ENCODE results near the gene USP34. TPM values are rescaled to one million over a fixed set of nuclear protein-coding genes. Genes with fewer than 3 reads are reported as not detected.

Gene USP34
- total and polyA plus RNA-seq, 7 experiments from 2014 or later, result 15.3 to 186 (median 164) TPM

DNA sequence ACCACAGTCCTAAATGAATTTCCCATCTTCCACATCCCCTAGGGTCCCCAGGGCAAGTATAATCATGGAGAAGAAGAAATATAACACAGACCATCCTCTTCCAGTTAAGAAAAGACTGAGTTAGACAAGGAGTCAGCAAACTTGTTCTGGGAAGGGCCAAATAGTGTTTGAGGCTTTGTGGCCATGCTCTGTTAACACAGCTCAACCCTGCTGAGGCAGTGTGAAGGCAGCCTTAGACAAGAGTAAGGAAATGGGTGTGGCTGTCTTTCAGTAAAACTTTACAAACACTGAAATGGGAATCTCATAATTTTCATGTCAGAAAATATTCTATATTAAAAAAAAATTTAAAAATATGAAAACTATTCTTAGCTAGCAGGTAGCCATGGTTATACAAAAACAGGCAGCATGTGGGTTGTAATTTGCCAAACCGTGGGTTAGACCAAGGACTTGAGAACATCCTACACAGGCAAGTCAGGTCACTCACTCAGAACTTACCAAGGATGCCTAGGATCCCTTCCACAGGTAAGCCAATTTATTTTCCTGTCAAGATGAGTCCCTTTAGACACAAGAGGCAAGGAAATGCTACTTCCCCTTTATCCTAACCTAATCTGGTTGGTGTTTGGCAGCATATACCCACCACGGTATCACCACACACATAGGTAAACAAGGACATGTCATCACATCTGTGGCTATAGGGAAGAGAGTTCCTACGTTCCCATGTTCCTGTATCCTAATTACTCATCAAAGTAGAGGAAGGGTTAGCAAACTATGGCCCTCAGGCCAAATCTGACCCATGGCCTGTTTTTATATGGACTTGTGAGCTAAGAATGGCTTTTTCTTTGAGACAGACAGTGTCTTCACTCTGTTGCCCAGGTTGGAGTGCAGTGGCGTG lies 277.0 kb downstream of the USP34 start:
- H3K27ac ChIP-seq (ENCODE audit: low read depth, low read length), result no peak overlapping the region
- no peaks in the 10 kb centered on the region for H3K27me3 ChIP-seq (ENCODE audit: control insufficient read depth in 2 of 2, insufficient read depth in 2 of 2, low read length in 2 of 2)
- CTCF ChIA-PET, result no interaction called here
- DNase-seq, result no peak
- POLR2A ChIA-PET, result interaction anchor here (1.0 to 2.3 kb wide), 4 partner anchors 10 to 49 kb away, joined by 3 to 12 read pairs (median 3); no protein-coding TSS in a partner anchor
- Mint-ChIP-seq H3K27me3 (no peaks in the 10 kb centered on the region), H3K4me1 (peaks cover 4 to 27% (median 15%) of the 10 kb centered on the region in 7 donors), H3K4me3 (peak overlapping the region in 1 of 10 donors; percentile 3), H3K9me3 (peaks cover 0 to 1% (median 0%) of the 10 kb centered on the region in 11 donors), H3K36me3 (peaks cover 0 to 27% (median 4%) of the 10 kb centered on the region in 5 donors), H3K27ac (peak overlapping the region; percentile 38 to 85 (median 72))
- intact Hi-C loops (cut with micrococcal nuclease), result no loop called here
- peaks cover 0 to 6% of the 10 kb centered on the region in 2 donors for H3K4me1 ChIP-seq (ENCODE audit: control insufficient read depth in 2 of 2, insufficient read depth in 2 of 2, low read length in 2 of 2)
- peak; percentile 77 for ATAC-seq
- H3K36me3 ChIP-seq (ENCODE audit: control insufficient read depth in 2 of 3, insufficient read depth in 3 of 3, low read length in 3 of 3), result peaks cover 0 to 33% (median 14%) of the 10 kb centered on the region in 3 experiments
- H3K4me3 ChIP-seq (ENCODE audit: low read length), result no peak overlapping the region
- H3K9me3 ChIP-seq (ENCODE audit: control insufficient read depth in 2 of 3, low read length in 3 of 3), result no peaks in the 10 kb centered on the region

DNA sequence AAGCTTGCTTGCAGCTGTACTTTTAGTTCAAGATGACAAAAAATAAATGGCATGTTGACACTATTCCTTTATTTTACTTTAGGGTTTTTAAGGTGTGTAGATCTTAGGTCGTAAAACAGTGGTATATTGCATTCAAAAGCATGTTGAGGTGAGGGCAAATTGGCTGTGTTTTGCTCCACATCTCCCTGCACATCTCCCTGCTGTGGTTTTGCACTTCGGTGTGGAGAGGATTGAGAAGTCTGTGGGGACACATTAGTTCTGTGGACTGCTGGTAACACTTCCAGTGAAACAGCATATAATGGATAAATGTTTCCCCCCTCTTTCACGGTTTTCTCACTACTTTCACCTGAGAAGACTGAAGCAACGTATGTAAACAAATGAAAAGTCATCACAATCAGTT lies 283.8 kb downstream of the USP34 start:
- Mint-ChIP-seq H3K4me1 (peaks cover 15 to 41% (median 31%) of the 10 kb centered on the region in 7 donors), H3K36me3 (peaks cover 5 to 77% (median 47%) of the 10 kb centered on the region in 5 donors), H3K27ac (peak overlapping the region in 3 of 9 donors; percentile 5 to 48 (median 7)), H3K9me3 (peaks cover 0 to 1% (median 0%) of the 10 kb centered on the region in 11 donors), H3K4me3 (no peak overlapping the region), H3K27me3 (no peaks in the 10 kb centered on the region)
- CTCF ChIA-PET, result no interaction called here
- POLR2A ChIA-PET, result no interaction called here
- Histone ChIP-seq H3K36me3 (ENCODE audit: control insufficient read depth in 2 of 3, insufficient read depth in 3 of 3, low read length in 3 of 3) (peaks cover 15 to 89% (median 38%) of the 10 kb centered on the region in 3 experiments), H3K27ac (ENCODE audit: low read depth, low read length) (no peak overlapping the region), H3K9me3 (ENCODE audit: control insufficient read depth in 2 of 3, low read length in 3 of 3) (no peaks in the 10 kb centered on the region), H3K4me3 (ENCODE audit: low read length) (no peak overlapping the region), H3K4me1 (ENCODE audit: control insufficient read depth in 2 of 2, insufficient read depth in 2 of 2, low read length in 2 of 2) (peaks cover 0 to 3% of the 10 kb centered on the region in 2 donors), H3K27me3 (ENCODE audit: control insufficient read depth in 2 of 2, insufficient read depth in 2 of 2, low read length in 2 of 2) (no peaks in the 10 kb centered on the region)
- intact Hi-C loops (cut with micrococcal nuclease), result no loop called here
- DNase-seq (no peak), ATAC-seq (no peak)

- Histone ChIP-seq H3K36me3 (ENCODE audit: control insufficient read depth in 2 of 3, insufficient read depth in 3 of 3, low read length in 3 of 3) (peaks cover 21 to 97% (median 32%) of the 10 kb centered on the region in 3 experiments), H3K9me3 (ENCODE audit: control insufficient read depth in 2 of 3, low read length in 3 of 3) (no peaks in the 10 kb centered on the region), H3K27me3 (ENCODE audit: control insufficient read depth in 2 of 2, insufficient read depth in 2 of 2, low read length in 2 of 2) (no peaks in the 10 kb centered on the region), H3K4me1 (ENCODE audit: control insufficient read depth in 2 of 2, insufficient read depth in 2 of 2, low read length in 2 of 2) (peaks cover 5 to 16% of the 10 kb centered on the region in 2 donors), H3K27ac (ENCODE audit: low read depth, low read length) (no peak overlapping the region), H3K4me3 (ENCODE audit: low read length) (no peak overlapping the region)
- Mint-ChIP-seq H3K4me3 (no peak overlapping the region), H3K36me3 (peaks cover 14 to 83% (median 56%) of the 10 kb centered on the region in 5 donors), H3K9me3 (peaks cover 0 to 1% (median 0%) of the 10 kb centered on the region in 11 donors), H3K27me3 (no peaks in the 10 kb centered on the region), H3K4me1 (peaks cover 30 to 55% (median 45%) of the 10 kb centered on the region in 7 donors), H3K27ac (peak overlapping the region in 8 of 9 donors; percentile 6 to 86 (median 18))
- DNase-seq, result no peak
- ChIA-PET CTCF (interaction anchor here (0.5 to 0.8 kb wide), 2 partner anchors 68 to 151 kb away, joined by 3 to 4 read pairs; no protein-coding TSS in a partner anchor), POLR2A (interaction anchor here (0.8 to 1.5 kb wide), 3 partner anchors 8 to 80 kb away, joined by 3 to 6 read pairs (median 5); no protein-coding TSS in a partner anchor)
- ATAC-seq, result no peak
- intact Hi-C loops (cut with micrococcal nuclease), result no loop called here
Observed at GRCh38 chr2:61185231-61185728, 285.6 kb downstream of the USP34 start.

DNA sequence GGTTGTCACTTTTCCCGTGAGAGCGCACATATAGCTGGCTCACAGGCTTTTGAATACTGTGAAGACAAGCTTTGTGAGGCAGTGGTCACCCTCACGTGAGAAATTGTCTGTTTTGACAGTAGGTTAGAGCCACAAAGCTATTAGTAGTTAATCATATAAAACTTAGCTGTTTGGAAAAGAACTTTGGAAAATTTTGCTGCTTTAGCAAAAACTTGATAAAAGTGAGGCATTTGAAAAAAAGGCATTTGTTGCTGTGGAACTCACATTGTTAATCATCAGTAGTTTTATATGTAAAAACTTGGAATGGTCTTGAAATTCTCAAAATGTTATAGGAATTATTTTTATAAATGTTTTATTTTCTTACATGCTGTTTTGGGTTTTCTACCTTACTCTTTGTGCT lies 286.6 kb downstream of the USP34 start:
- H3K36me3 Mint-ChIP-seq, result peaks cover 14 to 82% (median 56%) of the 10 kb centered on the region in 5 donors

GRCh38 chr2:61183795-61184194 lies 287.1 kb downstream of the USP34 start:
- peaks cover 14 to 80% (median 56%) of the 10 kb centered on the region in 5 donors for H3K36me3 Mint-ChIP-seq
- H3K4me1 ChIP-seq (ENCODE audit: control insufficient read depth in 2 of 2, insufficient read depth in 2 of 2, low read length in 2 of 2), result peaks cover 17 to 30% of the 10 kb centered on the region in 2 donors
- intact Hi-C loops (cut with micrococcal nuclease), result no loop called here

More for the DNA sequence above, 286.6 kb downstream of the USP34 start:
- Mint-ChIP-seq H3K9me3 (peaks cover 0 to 3% (median 0%) of the 10 kb centered on the region in 11 donors), H3K4me1 (peaks cover 39 to 65% (median 55%) of the 10 kb centered on the region in 7 donors), H3K27me3 (no peaks in the 10 kb centered on the region), H3K27ac (peak overlapping the region in 4 of 9 donors; percentile 3 to 65 (median 46)), H3K4me3 (no peak overlapping the region)
- Histone ChIP-seq H3K27me3 (ENCODE audit: control insufficient read depth in 2 of 2, insufficient read depth in 2 of 2, low read length in 2 of 2) (no peaks in the 10 kb centered on the region), H3K9me3 (ENCODE audit: control insufficient read depth in 2 of 3, low read length in 3 of 3) (no peaks in the 10 kb centered on the region), H3K4me1 (ENCODE audit: control insufficient read depth in 2 of 2, insufficient read depth in 2 of 2, low read length in 2 of 2) (peaks cover 12 to 26% of the 10 kb centered on the region in 2 donors), H3K27ac (ENCODE audit: low read depth, low read length) (no peak overlapping the region), H3K36me3 (ENCODE audit: control insufficient read depth in 2 of 3, insufficient read depth in 3 of 3, low read length in 3 of 3) (peaks cover 21 to 94% (median 23%) of the 10 kb centered on the region in 3 experiments), H3K4me3 (ENCODE audit: low read length) (no peak overlapping the region)
- ChIA-PET CTCF (no interaction called here), POLR2A (interaction anchor here (1.0 to 1.5 kb wide), 2 partner anchors 7 to 9 kb away, joined by 3 to 6 read pairs; no protein-coding TSS in a partner anchor)
- DNase-seq (no peak), ATAC-seq (no peak)
- intact Hi-C loops (cut with micrococcal nuclease), result no loop called here

DNA sequence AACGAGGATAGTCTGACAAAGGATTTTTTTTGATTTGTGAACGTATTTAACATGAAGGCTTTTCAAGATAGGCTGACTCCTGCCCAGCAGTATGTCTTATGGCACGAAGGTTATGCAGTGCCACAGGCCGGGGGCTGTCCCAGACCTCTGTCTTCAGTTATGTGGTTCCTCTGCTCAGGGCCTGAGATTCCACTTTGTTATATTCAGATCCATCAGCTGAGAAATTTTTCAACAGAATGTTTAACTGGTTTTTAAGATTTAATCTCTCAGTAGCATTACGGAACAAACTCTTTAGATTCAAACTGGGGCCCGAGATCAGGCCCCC lies 288.9 kb downstream of the USP34 start:
- intact Hi-C loops (cut with micrococcal nuclease), result no loop called here
- Mint-ChIP-seq H3K4me3 (peak overlapping the region in 3 of 10 donors; percentile 17 to 93 (median 90)), H3K4me1 (peaks cover 49 to 76% (median 66%) of the 10 kb centered on the region in 7 donors), H3K27ac (peak overlapping the region in 8 of 9 donors; percentile 20 to 97 (median 82)), H3K27me3 (no peaks in the 10 kb centered on the region), H3K9me3 (peaks cover 0 to 3% (median 0%) of the 10 kb centered on the region in 11 donors), H3K36me3 (peaks cover 14 to 63% (median 47%) of the 10 kb centered on the region in 5 donors)
- H3K9me3 ChIP-seq (ENCODE audit: control insufficient read depth in 2 of 3, low read length in 3 of 3), result no peaks in the 10 kb centered on the region
- ATAC-seq (no peak), DNase-seq (no peak)
- POLR2A ChIA-PET, result interaction anchor here (0.9 to 1.2 kb wide), 2 partner anchors 30 to 37 kb away, joined by 3 to 4 read pairs; no protein-coding TSS in a partner anchor
- CTCF ChIA-PET, result no interaction called here
- H3K36me3 ChIP-seq (ENCODE audit: control insufficient read depth in 2 of 3, insufficient read depth in 3 of 3, low read length in 3 of 3), result peaks cover 18 to 71% (median 21%) of the 10 kb centered on the region in 3 experiments
- peak overlapping the region; percentile 50 for H3K27ac ChIP-seq (ENCODE audit: low read depth, low read length)
- peaks cover 27 to 40% of the 10 kb centered on the region in 2 donors for H3K4me1 ChIP-seq (ENCODE audit: control insufficient read depth in 2 of 2, insufficient read depth in 2 of 2, low read length in 2 of 2)
- no peaks in the 10 kb centered on the region for H3K27me3 ChIP-seq (ENCODE audit: control insufficient read depth in 2 of 2, insufficient read depth in 2 of 2, low read length in 2 of 2)
- H3K4me3 ChIP-seq (ENCODE audit: low read length), result no peak overlapping the region

More at GRCh38 chr2:61183795-61184194, 287.1 kb downstream of the USP34 start:
- ATAC-seq, result no peak
- CTCF ChIA-PET, result no interaction called here
- H3K4me3 Mint-ChIP-seq, result no peak overlapping the region
- Histone ChIP-seq H3K9me3 (ENCODE audit: control insufficient read depth in 2 of 3, low read length in 3 of 3) (no peaks in the 10 kb centered on the region), H3K27me3 (ENCODE audit: control insufficient read depth in 2 of 2, insufficient read depth in 2 of 2, low read length in 2 of 2) (no peaks in the 10 kb centered on the region), H3K36me3 (ENCODE audit: control insufficient read depth in 2 of 3, insufficient read depth in 3 of 3, low read length in 3 of 3) (peaks cover 20 to 89% (median 23%) of the 10 kb centered on the region in 3 experiments), H3K4me3 (ENCODE audit: low read length) (no peak overlapping the region), H3K27ac (ENCODE audit: low read depth, low read length) (no peak overlapping the region)
- peak overlapping the region in 7 of 9 donors; percentile 3 to 65 (median 57) for H3K27ac Mint-ChIP-seq
- no peaks in the 10 kb centered on the region for H3K27me3 Mint-ChIP-seq
- H3K9me3 Mint-ChIP-seq, result peaks cover 0 to 3% (median 0%) of the 10 kb centered on the region in 11 donors
- POLR2A ChIA-PET, result interaction anchor here (1.0 kb wide), 1 partner anchor 10 kb away, joined by 3 read pairs; no protein-coding TSS in a partner anchor
- H3K4me1 Mint-ChIP-seq, result peaks cover 41 to 70% (median 60%) of the 10 kb centered on the region in 7 donors
- no peak for DNase-seq

Measured in naive thymus-derived CD4-positive, alpha-beta T cell (primary cell).